ENCODE data around the gene DHCR24. TPM values are rescaled to one million over a fixed set of nuclear protein-coding genes. Genes with fewer than 3 reads are reported as not detected.
"Not testable (repeated sequence)": the region's sequence is repeated elsewhere in the genome, so short reads cannot be mapped to it uniquely, and the experiment has no call there.

Gene DHCR24
- polyA plus RNA-seq, 1 experiment: 60.5 TPM

GRCh38 chr1:54922040-54922761 lies 35.2 kb upstream of the DHCR24 start:
- CTCF ChIA-PET: interaction anchor here (1.0 to 2.7 kb wide), 2 partner anchors 23 to 28 kb away, joined by 3 to 12 read pairs; no protein-coding TSS in a partner anchor
- POLR2A ChIA-PET: no interaction called here
- H3K4me3 ChIP-seq (ENCODE audit: low read depth, low read length): no peak overlapping the region
- no peak for TF ChIP-seq CTCF (IDR thresholded peaks at IDR 0.05; ENCODE audit: low read depth, low read length)
- DNase-seq (ENCODE audit: low read depth, low spot score): no peak
- no peaks in the 10 kb centered on the region for H3K9me3 ChIP-seq (ENCODE audit: control insufficient read depth, insufficient read depth, low read length)
- H3K27me3 ChIP-seq (ENCODE audit: control insufficient read depth, insufficient read depth, low read length): peaks cover 9% of the 10 kb centered on the region
- H3K27ac ChIP-seq (ENCODE audit: low read depth, low read length): no peak overlapping the region

- ChIA-PET CTCF (interaction anchor here (0.5 to 1.1 kb wide), 3 partner anchors 16 to 31 kb away, joined by 4 read pairs; no protein-coding TSS in a partner anchor), POLR2A (no interaction called here)
- Histone ChIP-seq H3K4me3 (ENCODE audit: low read depth, low read length) (no peak overlapping the region), H3K27me3 (ENCODE audit: control insufficient read depth, insufficient read depth, low read length) (peaks cover 12% of the 10 kb centered on the region), H3K9me3 (ENCODE audit: control insufficient read depth, insufficient read depth, low read length) (no peaks in the 10 kb centered on the region), H3K27ac (ENCODE audit: low read depth, low read length) (no peak overlapping the region)
- DNase-seq (ENCODE audit: low read depth, low spot score): no peak
- TF ChIP-seq CTCF (IDR thresholded peaks at IDR 0.05; ENCODE audit: low read depth, low read length): no peak
Observed at GRCh38 chr1:54919367-54920359, 32.7 kb upstream of the DHCR24 start.

GRCh38 chr1:54911076-54911475 lies 24.1 kb upstream of the DHCR24 start:
- H3K4me3 ChIP-seq (ENCODE audit: low read depth, low read length); POLR2A ChIA-PET; H3K27ac ChIP-seq (ENCODE audit: low read depth, low read length); DNase-seq (ENCODE audit: low read depth, low spot score); H3K27me3 ChIP-seq (ENCODE audit: control insufficient read depth, insufficient read depth, low read length); H3K9me3 ChIP-seq (ENCODE audit: control insufficient read depth, insufficient read depth, low read length); CTCF ChIA-PET: not testable (repeated sequence)

GRCh38 chr1:54906586-54906985 lies 19.6 kb upstream of the DHCR24 start:
- POLR2A ChIA-PET: no interaction called here
- Histone ChIP-seq H3K27ac (ENCODE audit: low read depth, low read length) (no peak overlapping the region), H3K27me3 (ENCODE audit: control insufficient read depth, insufficient read depth, low read length) (peaks cover 5% of the 10 kb centered on the region), H3K4me3 (ENCODE audit: low read depth, low read length) (no peak overlapping the region), H3K9me3 (ENCODE audit: control insufficient read depth, insufficient read depth, low read length) (no peaks in the 10 kb centered on the region)
- DNase-seq (ENCODE audit: low read depth, low spot score): no peak
- no peak for TF ChIP-seq CTCF (IDR thresholded peaks at IDR 0.05; ENCODE audit: low read depth, low read length)
- CTCF ChIA-PET: interaction anchor here (0.7 to 1.4 kb wide), 2 partner anchors 38 to 115 kb away, joined by 3 to 5 read pairs; no protein-coding TSS in a partner anchor

- no peak for TF ChIP-seq CTCF (IDR thresholded peaks at IDR 0.05; ENCODE audit: low read depth, low read length)
- ChIA-PET CTCF (interaction anchor here (1.4 to 1.6 kb wide), 2 partner anchors 17 to 41 kb away, joined by 4 to 11 read pairs; partner anchors contain the start of gene DHCR24), POLR2A (no interaction called here)
- DNase-seq (ENCODE audit: low read depth, low spot score): peak; percentile 41
- Histone ChIP-seq H3K27me3 (ENCODE audit: control insufficient read depth, insufficient read depth, low read length) (no peaks in the 10 kb centered on the region), H3K9me3 (ENCODE audit: control insufficient read depth, insufficient read depth, low read length) (no peaks in the 10 kb centered on the region), H3K4me3 (ENCODE audit: low read depth, low read length) (no peak overlapping the region), H3K27ac (ENCODE audit: low read depth, low read length) (no peak overlapping the region)
Observed at GRCh38 chr1:54904476-54905048, 17.6 kb upstream of the DHCR24 start.

Data from AG04450 (cell line).